Embryonic facial prominence (tissue), 1 donor: Measurements from ENCODE around the gene GADL1.

Source experiments
- DNase-seq: peaks from one replicate; pipeline ENCODE4 v3.0.0-alpha.2; 2016; ENCODE audit errors: extremely low spot score

GADL1 gene

GRCh38 chr3:30724863-30725262 lies 169.6 kb downstream of the GADL1 start:
- no peak for DNase-seq

GRCh38 chr3:30723211-30723610 lies 171.2 kb downstream of the GADL1 start:
- no peak for DNase-seq

- DNase-seq, result no peak
Measured at GRCh38 chr3:30721314-30721634, 173.2 kb downstream of the GADL1 start.

- DNase-seq, result no peak
Measured at GRCh38 chr3:30720586-30721313, 173.7 kb downstream of the GADL1 start.

GRCh38 chr3:30719536-30719935 lies 174.9 kb downstream of the GADL1 start:
- no peak for DNase-seq

- no peak for DNase-seq
Measured at GRCh38 chr3:30713885-30714503, 180.5 kb downstream of the GADL1 start.

- no peak for DNase-seq
Measured at GRCh38 chr3:30712991-30713390, 181.5 kb downstream of the GADL1 start.

GRCh38 chr3:30711867-30712266 lies 182.6 kb downstream of the GADL1 start:
- DNase-seq, result no peak

- DNase-seq, result no peak
Measured at GRCh38 chr3:30711151-30711550, 183.3 kb downstream of the GADL1 start.

GRCh38 chr3:30710017-30710416 lies 184.4 kb downstream of the GADL1 start:
- no peak for DNase-seq

- DNase-seq, result no peak
Measured at GRCh38 chr3:30708472-30708871, 186.0 kb downstream of the GADL1 start.

- DNase-seq, result no peak
Measured at GRCh38 chr3:30707825-30708224, 186.6 kb downstream of the GADL1 start.

GRCh38 chr3:30704931-30705890 lies 189.2 kb downstream of the GADL1 start:
- DNase-seq, result no peak

- DNase-seq, result no peak
Measured at GRCh38 chr3:30702828-30703397, 191.5 kb downstream of the GADL1 start.

GRCh38 chr3:30702038-30702827 lies 192.2 kb downstream of the GADL1 start:
- DNase-seq, result no peak

GRCh38 chr3:30700702-30701321 lies 193.6 kb downstream of the GADL1 start:
- no peak for DNase-seq

GRCh38 chr3:30699927-30700326 lies 194.5 kb downstream of the GADL1 start:
- DNase-seq, result no peak

- no peak for DNase-seq
Measured at GRCh38 chr3:30698549-30698948, 195.9 kb downstream of the GADL1 start.

GRCh38 chr3:30696896-30697295 lies 197.6 kb downstream of the GADL1 start:
- DNase-seq, result no peak

- no peak for DNase-seq
Measured at GRCh38 chr3:30696403-30696819, 198.1 kb downstream of the GADL1 start.
